Measurements from ENCODE around the gene YAP1.

The YAP1 gene

GRCh38 chr11:102153082-102153481 is 42.8 kb downstream of the YAP1 start:
- no peak overlapping the region for H3K4me3 ChIP-seq (ENCODE audit: low read depth, low read length)
- TF ChIP-seq, protein P1, sequence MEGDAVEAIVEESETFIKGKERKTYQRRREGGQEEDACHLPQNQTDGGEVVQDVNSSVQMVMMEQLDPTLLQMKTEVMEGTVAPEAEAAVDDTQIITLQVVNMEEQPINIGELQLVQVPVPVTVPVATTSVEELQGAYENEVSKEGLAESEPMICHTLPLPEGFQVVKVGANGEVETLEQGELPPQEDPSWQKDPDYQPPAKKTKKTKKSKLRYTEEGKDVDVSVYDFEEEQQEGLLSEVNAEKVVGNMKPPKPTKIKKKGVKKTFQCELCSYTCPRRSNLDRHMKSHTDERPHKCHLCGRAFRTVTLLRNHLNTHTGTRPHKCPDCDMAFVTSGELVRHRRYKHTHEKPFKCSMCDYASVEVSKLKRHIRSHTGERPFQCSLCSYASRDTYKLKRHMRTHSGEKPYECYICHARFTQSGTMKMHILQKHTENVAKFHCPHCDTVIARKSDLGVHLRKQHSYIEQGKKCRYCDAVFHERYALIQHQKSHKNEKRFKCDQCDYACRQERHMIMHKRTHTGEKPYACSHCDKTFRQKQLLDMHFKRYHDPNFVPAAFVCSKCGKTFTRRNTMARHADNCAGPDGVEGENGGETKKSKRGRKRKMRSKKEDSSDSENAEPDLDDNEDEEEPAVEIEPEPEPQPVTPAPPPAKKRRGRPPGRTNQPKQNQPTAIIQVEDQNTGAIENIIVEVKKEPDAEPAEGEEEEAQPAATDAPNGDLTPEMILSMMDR (IDR thresholded peaks at IDR 0.05; ENCODE audit: control insufficient read depth, extremely low read depth, insufficient read depth), result no peak
- DNase-seq (ENCODE audit: low read depth), result no peak

DNA sequence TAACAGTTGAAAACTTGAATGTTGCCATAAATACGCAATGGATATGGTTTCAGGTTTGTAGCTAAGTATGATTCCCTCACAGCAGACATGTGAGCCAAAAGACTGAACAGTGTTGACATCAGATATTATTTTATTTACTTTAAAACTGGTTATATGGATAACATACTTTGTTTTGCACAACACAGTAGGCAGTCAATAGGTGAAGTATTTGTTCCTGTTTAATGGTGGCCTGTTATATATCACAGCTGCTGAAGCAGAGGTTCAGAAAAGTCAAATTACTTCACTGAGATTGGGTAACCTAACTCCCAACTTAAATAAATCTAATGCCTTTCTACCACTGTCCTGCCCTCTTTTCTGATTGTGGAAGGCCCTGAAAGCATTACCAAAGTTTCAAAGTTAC is 44.6 kb downstream of the YAP1 start:
- TF ChIP-seq, protein P1 (IDR thresholded peaks at IDR 0.05; ENCODE audit: control insufficient read depth, extremely low read depth, insufficient read depth), result no peak
- peak; percentile 75 for DNase-seq (ENCODE audit: low read depth)
- H3K4me3 ChIP-seq (ENCODE audit: low read depth, low read length), result peak overlapping the region; percentile 2; the same call in 1 of the 2 replicates

DNA sequence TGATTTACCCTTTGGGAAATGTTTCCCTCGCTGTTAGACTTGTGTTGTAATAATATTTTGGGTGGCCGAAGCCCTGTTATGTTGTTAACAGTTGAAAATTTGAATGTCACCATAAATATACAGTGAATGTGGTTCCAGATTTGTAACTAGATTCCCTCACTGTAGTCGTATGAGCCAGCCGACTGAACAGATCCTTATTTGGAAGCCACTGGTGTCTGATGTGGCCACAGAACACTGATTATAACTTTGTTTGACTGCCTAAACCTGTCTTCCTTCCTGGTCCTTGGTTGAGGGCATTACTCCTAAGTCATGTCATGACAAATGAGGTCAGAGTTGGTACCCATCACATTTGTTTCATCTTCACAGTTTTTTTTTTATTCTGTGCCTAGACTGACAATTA is 45.4 kb downstream of the YAP1 start:
- TF ChIP-seq, protein P1 (IDR thresholded peaks at IDR 0.05; ENCODE audit: control insufficient read depth, extremely low read depth, insufficient read depth), result no peak
- DNase-seq (ENCODE audit: low read depth), result peak; percentile 61
- no peak overlapping the region for H3K4me3 ChIP-seq (ENCODE audit: low read depth, low read length)

DNA sequence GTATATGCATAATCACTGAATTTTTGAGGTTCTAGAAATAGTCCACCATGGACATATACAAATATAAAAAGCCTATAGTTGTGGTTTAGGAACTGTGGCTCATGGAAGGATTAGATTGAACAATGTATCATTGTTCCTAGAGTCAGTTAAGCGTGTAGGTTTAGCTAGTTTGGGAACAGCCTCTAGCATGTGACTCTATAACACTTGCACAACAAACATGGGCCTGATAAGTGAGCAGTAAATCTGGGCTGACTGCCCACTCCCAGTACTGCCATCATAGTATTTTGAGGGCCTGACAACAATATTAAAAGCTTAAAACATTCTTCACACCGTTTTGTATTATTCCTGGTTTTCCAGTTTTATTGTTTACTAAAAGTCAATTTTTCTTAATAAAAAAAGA is 47.0 kb downstream of the YAP1 start:
- H3K4me3 ChIP-seq (ENCODE audit: low read depth, low read length), result no peak overlapping the region
- TF ChIP-seq, protein P1 (IDR thresholded peaks at IDR 0.05; ENCODE audit: control insufficient read depth, extremely low read depth, insufficient read depth), result no peak
- peak; percentile 86 for DNase-seq (ENCODE audit: low read depth)

- TF ChIP-seq, protein P1 (IDR thresholded peaks at IDR 0.05; ENCODE audit: control insufficient read depth, extremely low read depth, insufficient read depth), result no peak
- peak; percentile 22 for DNase-seq (ENCODE audit: low read depth)
Observed at GRCh38 chr11:102158164-102158735, 48.0 kb downstream of the YAP1 start.

GRCh38 chr11:102163368-102163767 is 53.1 kb downstream of the YAP1 start:
- no peak for DNase-seq (ENCODE audit: low read depth)
- TF ChIP-seq, protein P1 (IDR thresholded peaks at IDR 0.05; ENCODE audit: control insufficient read depth, extremely low read depth, insufficient read depth), result no peak
- no peak overlapping the region for H3K4me3 ChIP-seq (ENCODE audit: low read depth, low read length)

More at GRCh38 chr11:102158164-102158735, 48.0 kb downstream of the YAP1 start:
- no peak overlapping the region for H3K4me3 ChIP-seq (ENCODE audit: low read depth, low read length)

All from LNCaP clone FGC (cell line).